Adrenal gland (tissue), 12 donors: ENCODE data around the gene CARD19. TPM values are rescaled to one million over a fixed set of nuclear protein-coding genes. Genes with fewer than 3 reads are reported as not detected.

Experiments used
- DNase-seq, 7 donors: peaks; one replicate each; pipeline ENCODE4 v3.0.0-alpha.2; 2019 to 2020
- H3K27ac ChIP-seq, 5 donors: fragments of 200-600 bp; sonication (generic) in 4 of 5; 1 replicate in 3 of 5; 2 replicates in 2 of 5; pipeline versions ENCODE4 v1.5.1 to v1.8.0; 2016 to 2020; ENCODE audit warnings: mild to moderate bottlenecking in 1 of 5
- H3K27me3 ChIP-seq: fragments of 200-600 bp; 2 replicates; pipeline ENCODE4 v1.8.0; 2021
- H3K36me3 ChIP-seq, 2 donors: fragments of 200-600 bp; replicated peaks in 1 of 2; 1 replicate in 1 of 2; 2 replicates in 1 of 2; pipeline versions ENCODE4 v1.5.1 to v1.8.0; 2018 to 2022
- H3K4me1 ChIP-seq, 2 donors: fragments of 200-600 bp; replicated peaks in 1 of 2; 1 replicate in 1 of 2; 2 replicates in 1 of 2; pipeline versions ENCODE4 v1.5.1 to v1.8.0; 2018 to 2021
- H3K4me3 ChIP-seq, 4 donors: fragments of 200-600 bp; sonication (generic) in 3 of 4; one replicate each; pipeline ENCODE4 v1.5.1; 2016 to 2018
- H3K9me3 ChIP-seq, 3 donors: fragments of 200-600 bp; sonication (generic) in 1 of 3; replicated peaks in 1 of 3; 1 replicate in 2 of 3; 2 replicates in 1 of 3; pipeline versions ENCODE4 v1.5.1 to v1.8.0; 2016 to 2021
- CTCF ChIP-seq, 6 experiments: fragments of 450-650 bp in 4 of 6; fragments of 200-600 bp in 2 of 6; sonication (generic) in 1 of 6; IDR thresholded peaks; 1 replicate in 5 of 6; 2 replicates in 1 of 6; pipeline versions ENCODE4 v1.5.1 to v1.8.0; 2016 to 2021; ENCODE audit warnings: antibody characterized with exemption in 6 of 6, mild to moderate bottlenecking in 2 of 6, moderate library complexity in 1 of 6
- POLR2A ChIP-seq, 2 donors: fragments of 450-650 bp; IDR thresholded peaks; one replicate each; pipeline ENCODE4 v1.6.1; 2017; ENCODE audit warnings: antibody characterized with exemption in 2 of 2, mild to moderate bottlenecking in 2 of 2, moderate library complexity in 1 of 2
- WGBS, 4 donors: extraction: QIAGEN DNeasy Blood & Tissue Kit in 2 of 4; methylation state at CpG; one replicate each; pipeline versions ENCODE4 v1.1.5 to v1.1.7; 2013 to 2017; 5-methylcytosine and 5-hydroxymethylcytosine counted together
- intact Hi-C, 2 donors: fragments of 100-400 bp; cut with DNase I; formaldehyde crosslinking; loops; one replicate each; pipeline versions ENCODE4 v1.14.1 to v1.15.0; 2022 to 2023
- polyA plus RNA-seq, 3 donors: library from polyadenylated mRNA; stranded (reverse); fragments of 200-250 nt in 2 of 3; fragments of 350-450 nt in 1 of 3; fragmentation: Illumina TruSeq in 1 of 3; extraction: RNeasy Lipid Tissue Mini Kit (QIAGEN cat#74804) in 1 of 3; gene quantifications; one replicate each; pipeline ENCODE4 v1.2.3, GENCODE V29; 2013 to 2014
- total RNA-seq, 9 donors: library from RNA; depleted of rRNA in 4 of 9; stranded (reverse); fragments of >200 nt in 4 of 9; fragments of 120-200 nt in 1 of 9; fragmentation: NEBNext Ultra II Directional in 1 of 9; extraction: Animal tissue kit (Norgen Biotek cat#: 25700) in 1 of 9; gene quantifications; one replicate each; pipeline versions ENCODE4 v1.1.0 to v1.2.4, GENCODE V29; 2013 to 2023
- donor health status: healthy with polysubstance abuse.
- donor health status: Bipolar disorder and iron deficiency.
- donor health status: DM: yes; HTN: yes; CAD: no.
- donor health status: DM: no; HTN: no; CAD: no.
- donor health status: DM: no; HTN: no; CAD: no.
- donor health status: DM: yes; HTN: yes; CAD: no.

CARD19 gene
- total and polyA plus RNA-seq, 12 donors, result 10.7 to 75.0 (median 41.3) TPM

GRCh38 chr9:93126151-93126781, 30.2 kb downstream of the CARD19 start:
- Histone ChIP-seq H3K4me1 (peaks cover 40 to 70% of the 10 kb centered on the region in 2 donors), H3K36me3 (peaks cover 0 to 48% of the 10 kb centered on the region in 2 donors), H3K27me3 (no peaks in the 10 kb centered on the region), H3K9me3 (no peaks in the 10 kb centered on the region), H3K27ac (peak overlapping the region in 4 of 5 donors; percentile 47 to 99 (median 73)), H3K4me3 (no peak overlapping the region)
- DNase-seq, result peak in 6 of 7 donors; percentile 21 to 55 (median 28)
- intact Hi-C loops, result no loop called here
- TF ChIP-seq POLR2A (IDR thresholded peaks at IDR 0.05), result no peak
- WGBS, 4 donors, result 71 to 85% (median 81%) methylated on average over 22 to 23 of the region's 23 CpGs

- Histone ChIP-seq H3K4me3 (no peak overlapping the region), H3K9me3 (no peaks in the 10 kb centered on the region), H3K27ac (peak overlapping the region in 4 of 5 donors; percentile 47 to 99 (median 73)), H3K27me3 (no peaks in the 10 kb centered on the region), H3K4me1 (peaks cover 46 to 71% of the 10 kb centered on the region in 2 donors), H3K36me3 (peaks cover 0 to 42% of the 10 kb centered on the region in 2 donors)
- TF ChIP-seq POLR2A (IDR thresholded peaks at IDR 0.05), result peak in 1 of 2 donors; percentile 15
- no peak for TF ChIP-seq CTCF (IDR thresholded peaks at IDR 0.05)
- 31 to 67% (median 45%) methylated on average over 8 to 18 of the region's 18 CpGs for WGBS, 4 donors
- DNase-seq, result peak; percentile 52 to 91 (median 80)
- intact Hi-C loops, result no loop called here
These were observed 30.9 kb downstream of the CARD19 start for GRCh38 chr9:93126825-93127368.

GRCh38 chr9:93127395-93127911, 31.4 kb downstream of the CARD19 start:
- H3K27ac ChIP-seq, result peak overlapping the region in 4 of 5 donors; percentile 47 to 99 (median 73)
- WGBS, 4 donors, result 48 to 60% (median 52%) methylated on average over 2 to 8 of the region's 8 CpGs
- peaks cover 52 to 75% of the 10 kb centered on the region in 2 donors for H3K4me1 ChIP-seq
- H3K4me3 ChIP-seq, result no peak overlapping the region
- no peak for TF ChIP-seq CTCF (IDR thresholded peaks at IDR 0.05)
- TF ChIP-seq POLR2A (IDR thresholded peaks at IDR 0.05), result no peak
- no peaks in the 10 kb centered on the region for H3K27me3 ChIP-seq
- H3K9me3 ChIP-seq, result no peaks in the 10 kb centered on the region
- peaks cover 0 to 39% of the 10 kb centered on the region in 2 donors for H3K36me3 ChIP-seq
- intact Hi-C loops, result no loop called here
- peak in 4 of 7 donors; percentile 22 to 35 (median 30) for DNase-seq

GRCh38 chr9:93128011-93128714, 32.1 kb downstream of the CARD19 start:
- H3K4me1 ChIP-seq, result peaks cover 57 to 75% of the 10 kb centered on the region in 2 donors
- DNase-seq, result peak in 4 of 7 donors; percentile 12 to 24 (median 18)

More at GRCh38 chr9:93128011-93128714, 32.1 kb downstream of the CARD19 start:
- Histone ChIP-seq H3K36me3 (peaks cover 0 to 32% of the 10 kb centered on the region in 2 donors), H3K27me3 (no peaks in the 10 kb centered on the region), H3K4me3 (no peak overlapping the region), H3K9me3 (no peaks in the 10 kb centered on the region), H3K27ac (peak overlapping the region in 3 of 5 donors; percentile 47 to 99 (median 97))
- TF ChIP-seq POLR2A (IDR thresholded peaks at IDR 0.05) (no peak), CTCF (IDR thresholded peaks at IDR 0.05) (no peak)
- 74 to 81% (median 77%) methylated on average over 2 to 14 of the region's 14 CpGs for WGBS, 4 donors
- intact Hi-C loops, result no loop called here
